Heart left ventricle (tissue), 16 donors: ENCODE measurements around the gene GPR157. TPM values are rescaled to one million over a fixed set of nuclear protein-coding genes. Genes with fewer than 3 reads are reported as not detected.
"Not testable (repeated sequence)": the region's sequence is repeated elsewhere in the genome, so short reads cannot be mapped to it uniquely, and the experiment has no call there.

Source experiments
- ATAC-seq, 4 donors: fragments of 200-7000 bp; cut with Tn5 transposase; one replicate each; pipeline ENCODE4 v1.9.1; 2020 to 2022; ENCODE audit warnings: moderate library complexity in 4 of 4, mild to moderate bottlenecking in 3 of 4, moderate number of reproducible peaks in 1 of 4
- DNase-seq, 5 donors: peaks; one replicate each; pipeline ENCODE4 v3.0.0-alpha.2; 2020
- H3K27ac ChIP-seq, 12 donors: fragments of 200-600 bp; sonication (generic) in 4 of 12; one replicate each; pipeline versions ENCODE4 v1.5.0 to v1.8.0; 2016 to 2022; ENCODE audit warnings: mild to moderate bottlenecking in 2 of 12
- H3K27me3 ChIP-seq, 9 donors: fragments of 200-600 bp; sonication (generic) in 2 of 9; one replicate each; pipeline versions ENCODE4 v1.5.1 to v1.8.0; 2016 to 2022; ENCODE audit warnings: mild to moderate bottlenecking in 3 of 9
- H3K36me3 ChIP-seq, 9 donors: fragments of 200-600 bp; sonication (generic) in 2 of 9; one replicate each; pipeline versions ENCODE4 v1.5.0 to v1.8.0; 2018 to 2022; ENCODE audit warnings: mild to moderate bottlenecking in 2 of 9
- H3K4me1 ChIP-seq, 12 donors: fragments of 200-600 bp; sonication (generic) in 4 of 12; one replicate each; pipeline versions ENCODE4 v1.5.0 to v1.8.0; 2016 to 2022; ENCODE audit warnings: mild to moderate bottlenecking in 3 of 12
- H3K4me3 ChIP-seq, 12 donors: fragments of 200-600 bp; sonication (generic) in 4 of 12; one replicate each; pipeline versions ENCODE4 v1.5.0 to v1.8.0; 2017 to 2022; ENCODE audit warnings: mild to moderate bottlenecking in 9 of 12, moderate library complexity in 4 of 12
- H3K9me3 ChIP-seq, 12 donors: fragments of 200-600 bp; sonication (generic) in 4 of 12; one replicate each; pipeline versions ENCODE4 v1.5.0 to v1.8.0; 2016 to 2022; ENCODE audit warnings: mild to moderate bottlenecking in 1 of 12
- POLR2A ChIP-seq, 2 donors: fragments of 450-650 bp; IDR thresholded peaks; one replicate each; pipeline ENCODE4 v1.6.1; 2017; ENCODE audit warnings: antibody characterized with exemption in 2 of 2, mild to moderate bottlenecking in 2 of 2, moderate library complexity in 2 of 2
- WGBS, 4 donors: extraction: QIAGEN DNeasy Blood & Tissue Kit in 2 of 4; methylation state at CpG; one replicate each; pipeline versions ENCODE4 v1.1.5 to v1.1.7; 2013 to 2018; 5-methylcytosine and 5-hydroxymethylcytosine counted together
- intact Hi-C, 10 donors: fragments of 100-400 bp; cut with DNase I; formaldehyde crosslinking; loops; one replicate each; pipeline versions ENCODE4 v1.11.1 to v1.14.2; 2022
- polyA plus RNA-seq, 2 donors: library from polyadenylated mRNA; stranded (reverse); fragments of 200-250 nt; gene quantifications; one replicate each; pipeline ENCODE4 v1.2.3, GENCODE V29; 2013
- total RNA-seq, 9 donors: library from RNA; depleted of rRNA in 2 of 9; stranded (reverse); fragments of >200 nt in 2 of 9; fragmentation: NEBNext Ultra II Directional in 3 of 9; extraction: Animal tissue kit (Norgen Biotek cat#: 25700) in 3 of 9; gene quantifications; one replicate each; pipeline versions ENCODE4 v1.1.0 to v1.2.4, GENCODE V29; 2016 to 2023
- TF ChIP-seq, protein P1 (sequence below), 12 donors: fragments of 200-600 bp; sonication (generic) in 4 of 12; IDR thresholded peaks; one replicate each; pipeline versions ENCODE4 v1.5.0 to v1.8.0; 2018 to 2022; ENCODE audit warnings: antibody characterized with exemption in 12 of 12, mild to moderate bottlenecking in 5 of 12
- donor health status: ischemic (EF 13 %, LVEDD 7.1; RV severe dilation, severe dysfunction).
- donor health status: healthy with polysubstance abuse.
- donor health status: DM: no; HTN: yes; CAD: no.
- donor health status: DM: no; HTN: no; CAD: no.
- donor health status: ischemic (EF 25% LVEDD 6.9; RV normal size, moderate dysfunction).
- donor health status: ischemic (EF 25% LVEDD 5.7; RV mildly dilated, moderate dysfunction).
- donor health status: healthy.
- donor health status: DM: yes; HTN: yes; CAD: no.
- donor health status: ischemic (EF 35%, LVEDD 5.7; RV mildly dilated, moderate dysfunction).
- donor health status: nonischemic (EF 11% LVEDD 7.7; RV severe dilation, severe dysfunction).
- donor health status: DM: yes; HTN: yes; CAD: no.
- donor health status: PGD.
- donor health status: ischemic (EF 29% LVEDD 5.4; RV normal size, mild dysfunction).
- donor health status: nonischemic (EF 23%, LVEDD 6.1; RV moderate dilation, normal function).

Gene GPR157
- total and polyA plus RNA-seq, 11 donors: 9.2 to 41.8 (median 29.7) TPM

DNA sequence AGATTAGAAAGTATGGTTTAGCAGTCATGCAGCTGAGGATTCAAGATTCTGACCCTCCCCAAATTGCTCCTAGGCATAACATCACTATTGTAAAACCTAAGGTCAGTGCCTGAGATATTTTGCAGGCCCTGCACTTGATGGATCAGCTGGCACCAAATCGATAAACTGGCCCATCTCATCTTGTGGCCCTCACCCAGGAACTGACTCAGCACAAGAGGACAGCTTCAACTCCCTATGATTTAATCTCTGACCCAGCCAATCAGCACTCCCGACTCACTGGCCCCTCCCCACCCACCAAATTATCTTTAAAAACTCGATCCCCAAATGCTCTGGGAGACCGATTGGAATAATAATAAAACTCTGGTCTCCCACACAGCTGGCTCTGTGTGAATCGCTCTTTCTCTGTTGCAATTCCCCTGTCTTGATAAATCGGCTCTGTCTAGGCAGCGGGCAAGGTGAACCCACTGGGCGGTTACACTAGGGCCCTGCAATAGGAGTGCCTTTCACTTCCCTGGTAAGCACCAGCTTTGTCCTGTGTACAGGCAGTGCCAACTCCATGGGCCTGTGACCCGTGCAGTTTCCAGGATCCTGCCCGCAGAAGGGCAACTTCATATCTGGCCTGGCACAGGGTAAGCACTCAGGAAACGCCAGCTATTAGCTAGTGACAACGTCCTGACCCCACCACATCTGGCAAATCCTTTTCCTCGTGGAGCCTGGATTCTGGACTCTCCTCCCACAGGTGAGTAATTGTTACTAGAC lies 30.8 kb downstream of the GPR157 start:
- 64 to 81% (median 74%) methylated on average over 12 to 13 of the region's 13 CpGs for WGBS, 4 donors
- H3K27me3 ChIP-seq: no peaks in the 10 kb centered on the region
- TF ChIP-seq, protein P1, sequence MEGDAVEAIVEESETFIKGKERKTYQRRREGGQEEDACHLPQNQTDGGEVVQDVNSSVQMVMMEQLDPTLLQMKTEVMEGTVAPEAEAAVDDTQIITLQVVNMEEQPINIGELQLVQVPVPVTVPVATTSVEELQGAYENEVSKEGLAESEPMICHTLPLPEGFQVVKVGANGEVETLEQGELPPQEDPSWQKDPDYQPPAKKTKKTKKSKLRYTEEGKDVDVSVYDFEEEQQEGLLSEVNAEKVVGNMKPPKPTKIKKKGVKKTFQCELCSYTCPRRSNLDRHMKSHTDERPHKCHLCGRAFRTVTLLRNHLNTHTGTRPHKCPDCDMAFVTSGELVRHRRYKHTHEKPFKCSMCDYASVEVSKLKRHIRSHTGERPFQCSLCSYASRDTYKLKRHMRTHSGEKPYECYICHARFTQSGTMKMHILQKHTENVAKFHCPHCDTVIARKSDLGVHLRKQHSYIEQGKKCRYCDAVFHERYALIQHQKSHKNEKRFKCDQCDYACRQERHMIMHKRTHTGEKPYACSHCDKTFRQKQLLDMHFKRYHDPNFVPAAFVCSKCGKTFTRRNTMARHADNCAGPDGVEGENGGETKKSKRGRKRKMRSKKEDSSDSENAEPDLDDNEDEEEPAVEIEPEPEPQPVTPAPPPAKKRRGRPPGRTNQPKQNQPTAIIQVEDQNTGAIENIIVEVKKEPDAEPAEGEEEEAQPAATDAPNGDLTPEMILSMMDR (IDR thresholded peaks at IDR 0.05): no peak
- TF ChIP-seq POLR2A (IDR thresholded peaks at IDR 0.05): no peak
- peaks cover 0 to 17% (median 7%) of the 10 kb centered on the region in 9 donors for H3K36me3 ChIP-seq
- intact Hi-C loops: loop anchor here in 6 of 10 donors (2.0 to 10.0 kb wide), 6 partner anchors 63 to 183 kb away; no protein-coding TSS in a partner anchor
- H3K9me3 ChIP-seq: peaks cover 0 to 9% (median 2%) of the 10 kb centered on the region in 12 donors
- no peak overlapping the region for H3K4me3 ChIP-seq
- no peak for DNase-seq
- peak; percentile 40 to 69 (median 48) for ATAC-seq
- H3K4me1 ChIP-seq: peaks cover 0 to 17% (median 0%) of the 10 kb centered on the region in 12 donors
- H3K27ac ChIP-seq: no peak overlapping the region

DNA sequence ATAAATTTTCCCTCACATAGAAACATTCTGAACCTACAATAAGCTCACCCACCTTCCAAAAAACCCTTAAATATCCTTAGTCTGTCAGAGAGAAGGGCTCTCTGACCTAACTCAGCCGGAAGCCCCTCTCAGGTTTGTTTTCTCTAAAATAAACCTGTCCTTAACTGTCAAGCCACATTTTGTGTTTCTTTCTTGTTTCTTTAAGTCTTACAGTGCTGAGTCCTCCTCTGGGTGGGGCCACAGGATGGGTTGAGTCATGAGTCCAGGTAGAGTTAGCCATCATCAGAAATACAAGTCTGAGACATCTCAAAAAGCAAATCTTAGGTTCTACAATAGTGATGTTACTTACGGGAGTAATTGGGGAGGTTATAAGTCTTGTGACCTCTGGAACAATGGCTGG lies 33.1 kb downstream of the GPR157 start:
- Histone ChIP-seq H3K4me1 (peaks cover 0 to 17% (median 0%) of the 10 kb centered on the region in 12 donors), H3K36me3 (no peaks in the 10 kb centered on the region), H3K27ac (no peak overlapping the region), H3K4me3 (no peak overlapping the region), H3K27me3 (no peaks in the 10 kb centered on the region), H3K9me3 (peaks cover 0 to 9% (median 2%) of the 10 kb centered on the region in 12 donors)
- ATAC-seq (no peak), DNase-seq (no peak)
- TF ChIP-seq POLR2A (IDR thresholded peaks at IDR 0.05): no peak
- TF ChIP-seq, protein P1 (IDR thresholded peaks at IDR 0.05): no peak
- intact Hi-C loops: loop anchor here in 5 of 10 donors (5.0 to 10.0 kb wide), 5 partner anchors 61 to 181 kb away; no protein-coding TSS in a partner anchor
- WGBS, 4 donors: 81 to 91% (median 85%) methylated on average over 2 of the region's 2 CpGs

- H3K27ac ChIP-seq, ATAC-seq, H3K27me3 ChIP-seq, H3K4me1 ChIP-seq, H3K4me3 ChIP-seq, H3K9me3 ChIP-seq, H3K36me3 ChIP-seq, DNase-seq: not testable (repeated sequence)
- intact Hi-C loops: loop anchor here in 2 of 10 donors (10.0 kb wide), 2 partner anchors 59 to 179 kb away; no protein-coding TSS in a partner anchor
- 81 to 92% (median 83%) methylated on average over 18 of the region's 18 CpGs for WGBS, 4 donors
Measured at GRCh38 chr1:9093996-9094595, 34.8 kb downstream of the GPR157 start.

DNA sequence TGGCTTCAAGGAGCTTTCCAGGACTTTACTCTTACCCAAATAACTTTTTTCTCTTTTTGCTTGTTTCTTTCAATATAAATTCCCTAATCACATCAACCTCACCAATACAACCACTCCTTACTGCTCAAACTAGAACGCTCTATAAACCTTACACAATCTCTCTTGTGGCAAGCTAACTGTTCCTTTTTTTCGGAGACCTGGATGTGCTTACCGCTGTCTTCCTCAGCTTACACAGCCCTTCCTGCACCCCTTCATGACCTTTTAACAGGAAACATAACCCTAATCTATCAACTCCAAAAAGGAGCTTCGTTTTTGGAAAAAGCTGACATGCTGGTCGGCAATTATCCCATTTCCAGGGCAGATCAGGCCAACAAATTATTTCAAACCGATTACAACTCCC lies 35.3 kb downstream of the GPR157 start:
- no peaks in the 10 kb centered on the region for H3K27me3 ChIP-seq
- DNase-seq: no peak
- TF ChIP-seq, protein P1 (IDR thresholded peaks at IDR 0.05): no peak
- no peak for TF ChIP-seq POLR2A (IDR thresholded peaks at IDR 0.05)
- intact Hi-C loops: loop anchor here in 2 of 10 donors (10.0 kb wide), 2 partner anchors 59 to 179 kb away; no protein-coding TSS in a partner anchor
- H3K27ac ChIP-seq: no peak overlapping the region
- ATAC-seq: no peak
- WGBS, 4 donors: 71 to 81% (median 80%) methylated on average over 6 of the region's 6 CpGs
- H3K4me3 ChIP-seq: no peak overlapping the region
- H3K36me3 ChIP-seq: no peaks in the 10 kb centered on the region
- H3K4me1 ChIP-seq: peaks cover 0 to 6% (median 0%) of the 10 kb centered on the region in 12 donors
- H3K9me3 ChIP-seq: peaks cover 0 to 9% (median 2%) of the 10 kb centered on the region in 12 donors
